Parathyroid adenoma (tissue), 2 donors: Measurements from ENCODE around the gene SLC44A2.

Experiments used
- H2AFZ ChIP-seq: fragments of 300-600 bp; sonication (generic); one replicate; pipeline ENCODE4 v1.7.0; 2017; ENCODE audit warnings: antibody characterized with exemption, mild to moderate bottlenecking
- H3K27ac ChIP-seq: fragments of 300-600 bp; sonication (generic); one replicate; pipeline ENCODE4 v1.7.0; 2017
- H3K27me3 ChIP-seq: fragments of 300-600 bp; sonication (generic); one replicate; pipeline ENCODE4 v1.7.0; 2017; ENCODE audit warnings: low read length; ENCODE audit not compliant: control insufficient read depth, insufficient read depth
- H3K36me3 ChIP-seq: fragments of 300-600 bp; sonication (generic); one replicate; pipeline ENCODE4 v1.7.0; 2017; ENCODE audit warnings: low read length; ENCODE audit not compliant: control insufficient read depth, insufficient read depth
- H3K4me1 ChIP-seq: fragments of 300-600 bp; sonication (generic); one replicate; pipeline ENCODE4 v1.7.0; 2017; ENCODE audit warnings: control low read depth
- H3K4me2 ChIP-seq: fragments of 300-600 bp; sonication (generic); one replicate; pipeline ENCODE4 v1.7.0; 2017; ENCODE audit warnings: low read length
- H3K4me3 ChIP-seq: fragments of 300-600 bp; sonication (generic); one replicate; pipeline ENCODE4 v1.7.0; 2017; ENCODE audit warnings: low read depth, low read length
- H3K79me2 ChIP-seq: fragments of 300-600 bp; sonication (generic); one replicate; pipeline ENCODE4 v1.7.0; 2017; ENCODE audit warnings: control low read depth
- H3K9ac ChIP-seq: fragments of 300-600 bp; sonication (generic); one replicate; pipeline ENCODE4 v1.7.0; 2017; ENCODE audit warnings: mild to moderate bottlenecking
- H3K9me3 ChIP-seq: fragments of 300-600 bp; sonication (generic); one replicate; pipeline ENCODE4 v1.7.0; 2017; ENCODE audit warnings: low read length; ENCODE audit not compliant: control insufficient read depth
- CTCF ChIP-seq: fragments of 300-600 bp; sonication (generic); IDR thresholded peaks from one replicate; pipeline ENCODE4 v1.7.0; 2017; ENCODE audit warnings: antibody characterized with exemption, mild to moderate bottlenecking
- donor health status: primary hyperparathyroidism.

SLC44A2 gene

DNA sequence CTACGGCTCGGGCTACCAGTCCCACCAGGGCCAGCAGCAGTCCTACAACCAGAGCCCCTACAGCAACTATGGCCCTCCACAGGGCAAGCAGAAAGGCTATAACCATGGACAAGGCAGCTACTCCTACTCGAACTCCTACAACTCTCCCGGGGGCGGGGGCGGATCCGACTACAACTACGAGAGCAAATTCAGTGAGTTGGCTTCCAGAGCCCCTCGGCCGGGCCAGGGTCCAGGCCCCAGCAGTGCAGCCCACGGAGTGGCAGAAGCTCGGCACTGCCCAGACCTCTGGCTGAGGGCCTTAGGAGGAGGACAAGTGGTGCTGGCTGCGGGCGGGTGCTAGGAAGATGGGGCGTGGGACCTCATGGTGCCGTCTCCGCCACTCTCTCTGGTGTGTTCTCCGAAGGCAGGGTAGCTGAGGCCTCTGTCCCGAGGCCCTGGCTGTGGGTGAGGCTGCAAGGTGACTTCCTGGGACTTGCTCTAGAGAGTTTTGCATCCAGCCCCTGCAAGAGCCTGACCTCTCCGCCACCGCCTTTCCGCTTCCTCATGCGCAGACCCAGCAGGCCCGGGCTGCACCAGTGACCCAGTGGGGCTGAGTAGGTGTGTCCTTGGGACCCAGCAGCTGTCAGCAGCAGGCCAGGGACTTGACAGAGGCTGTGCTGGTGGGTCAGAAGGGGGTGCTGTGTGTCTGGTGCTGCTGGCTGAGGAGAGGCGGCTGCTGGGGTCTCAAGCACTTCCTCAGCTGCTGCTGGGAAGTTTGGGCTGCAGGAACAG lies 62.4 kb downstream of the SLC44A2 start:
- Histone ChIP-seq H3K27ac (no peak overlapping the region), H3K27me3 (no peaks in the 10 kb centered on the region), H3K4me3 (no peak overlapping the region), H2AFZ (no peak overlapping the region), H3K9me3 (no peaks in the 10 kb centered on the region), H3K4me2 (no peak overlapping the region), H3K36me3 (no peaks in the 10 kb centered on the region), H3K79me2 (peaks cover 7% of the 10 kb centered on the region), H3K4me1 (peaks cover 6% of the 10 kb centered on the region), H3K9ac (no peak overlapping the region)
- no peak for TF ChIP-seq CTCF

GRCh38 chr19:10688545-10689280 lies 63.4 kb downstream of the SLC44A2 start:
- H3K79me2 ChIP-seq, result peaks cover 2% of the 10 kb centered on the region

GRCh38 chr19:10690341-10690781 lies 65.0 kb downstream of the SLC44A2 start:
- Histone ChIP-seq H3K27me3 (no peaks in the 10 kb centered on the region), H3K79me2 (no peaks in the 10 kb centered on the region), H3K9ac (no peak overlapping the region), H2AFZ (no peak overlapping the region), H3K27ac (peak overlapping the region; percentile 74), H3K4me1 (peaks cover 6% of the 10 kb centered on the region), H3K4me2 (no peak overlapping the region), H3K9me3 (no peaks in the 10 kb centered on the region), H3K4me3 (no peak overlapping the region), H3K36me3 (no peaks in the 10 kb centered on the region)
- TF ChIP-seq CTCF, result peak; percentile 8

More at GRCh38 chr19:10688545-10689280, 63.4 kb downstream of the SLC44A2 start:
- Histone ChIP-seq H3K4me3 (no peak overlapping the region), H3K9me3 (no peaks in the 10 kb centered on the region), H3K4me2 (no peak overlapping the region), H3K9ac (no peak overlapping the region), H3K27me3 (no peaks in the 10 kb centered on the region), H2AFZ (no peak overlapping the region), H3K27ac (no peak overlapping the region), H3K36me3 (no peaks in the 10 kb centered on the region), H3K4me1 (peaks cover 6% of the 10 kb centered on the region)
- TF ChIP-seq CTCF, result no peak

DNA sequence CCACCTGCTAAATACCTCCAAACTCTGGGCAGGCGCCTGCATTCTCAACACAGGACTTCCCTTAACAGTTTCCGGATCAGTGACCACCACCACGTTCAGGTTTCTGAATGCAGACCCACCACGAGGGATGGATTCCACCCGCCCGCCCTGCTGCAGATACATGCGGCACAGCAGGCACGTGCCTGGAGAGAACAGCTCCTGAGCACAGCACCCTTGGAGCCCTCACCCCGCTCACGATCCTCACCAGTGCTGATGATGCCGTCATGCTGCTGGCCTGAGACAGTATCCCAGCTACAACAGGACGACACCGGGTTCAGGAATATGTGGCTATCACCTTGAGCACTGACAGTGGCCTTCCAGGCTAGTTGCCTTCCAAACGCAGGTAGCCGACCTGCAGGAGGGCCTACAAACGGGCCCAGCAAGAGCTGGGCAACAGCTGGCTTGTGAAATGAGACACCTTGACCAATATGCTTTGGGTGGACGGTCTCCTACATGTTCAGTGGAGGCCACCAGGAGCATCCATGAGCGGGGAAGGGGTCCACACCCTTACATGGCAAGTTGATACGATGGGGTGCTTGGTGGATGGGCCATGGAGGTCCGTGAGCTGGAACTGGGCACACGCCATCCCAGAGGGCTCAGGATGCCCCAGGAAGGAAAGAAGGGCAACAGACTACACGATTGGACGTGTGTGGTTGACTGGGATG lies 66.0 kb downstream of the SLC44A2 start:
- no peaks in the 10 kb centered on the region for H3K36me3 ChIP-seq
- TF ChIP-seq CTCF, result no peak

More for the DNA sequence above, 66.0 kb downstream of the SLC44A2 start:
- Histone ChIP-seq H3K4me3 (no peak overlapping the region), H3K27ac (peak overlapping the region; percentile 74), H3K79me2 (no peaks in the 10 kb centered on the region), H3K9ac (no peak overlapping the region), H2AFZ (no peak overlapping the region), H3K4me2 (no peak overlapping the region), H3K9me3 (no peaks in the 10 kb centered on the region), H3K27me3 (no peaks in the 10 kb centered on the region), H3K4me1 (peaks cover 6% of the 10 kb centered on the region)
